HEK293T (cell line): ENCODE results near the gene ADNP.

Experiments
- ARNT ChIP-seq: fragments of 450-650 bp; IDR thresholded peaks from 2 replicates; pipeline ENCODE4 v1.6.1; 2017; ENCODE audit warnings: mild to moderate bottlenecking
- BHLHE40 ChIP-seq: fragments of 450-650 bp; IDR thresholded peaks from 2 replicates; pipeline ENCODE4 v1.6.1; 2016; ENCODE audit warnings: mild to moderate bottlenecking, moderate library complexity, borderline replicate concordance
- CTBP1 ChIP-seq: fragments of 450-650 bp; IDR thresholded peaks from 2 replicates; pipeline ENCODE4 v1.6.1; 2016; ENCODE audit warnings: borderline replicate concordance
- ELF4 ChIP-seq: fragments of 450-650 bp; IDR thresholded peaks from 2 replicates; pipeline ENCODE4 v1.6.1; 2017; ENCODE audit warnings: antibody characterized with exemption
- FOXA1 ChIP-seq: fragments of 450-650 bp; IDR thresholded peaks from 2 replicates; pipeline ENCODE4 v1.6.1; 2016; ENCODE audit warnings: mild to moderate bottlenecking
- FOXK2 ChIP-seq: fragments of 450-650 bp; IDR thresholded peaks from 2 replicates; pipeline ENCODE4 v1.6.1; 2016; ENCODE audit warnings: mild to moderate bottlenecking
- FOXM1 ChIP-seq: fragments of 450-650 bp; IDR thresholded peaks from 2 replicates; pipeline ENCODE4 v1.6.1; 2017; ENCODE audit warnings: mild to moderate bottlenecking, borderline replicate concordance
- HDGF ChIP-seq: fragments of 450-650 bp; IDR thresholded peaks from 2 replicates; pipeline ENCODE4 v1.6.1; 2017; ENCODE audit warnings: antibody characterized with exemption, borderline replicate concordance
- NFRKB ChIP-seq: fragments of 450-650 bp; IDR thresholded peaks from 2 replicates; pipeline ENCODE4 v1.6.1; 2016; ENCODE audit warnings: mild to moderate bottlenecking, moderate library complexity
- PKNOX1 ChIP-seq: fragments of 450-650 bp; IDR thresholded peaks from 2 replicates; pipeline ENCODE4 v1.6.1; 2016
- SP1 ChIP-seq: fragments of 450-650 bp; IDR thresholded peaks from 2 replicates; pipeline ENCODE4 v1.6.1; 2017
- SUZ12 ChIP-seq: fragments of 450-650 bp; IDR thresholded peaks from 2 replicates; pipeline ENCODE4 v1.6.1; 2016; ENCODE audit warnings: mild to moderate bottlenecking
- TARDBP ChIP-seq: fragments of 450-650 bp; IDR thresholded peaks from 2 replicates; pipeline ENCODE4 v1.6.1; 2016
- ZNF384 ChIP-seq: fragments of 450-650 bp; IDR thresholded peaks from 2 replicates; pipeline ENCODE4 v1.6.1; 2016

- no peak for TF ChIP-seq SUZ12
- no peak for TF ChIP-seq ZNF384
- TF ChIP-seq BHLHE40 = no peak
- TF ChIP-seq PKNOX1 = no peak
- no peak for TF ChIP-seq NFRKB
- TF ChIP-seq TARDBP = no peak
- no peak for TF ChIP-seq FOXA1
- no peak for TF ChIP-seq FOXK2
- TF ChIP-seq SP1 = no peak
- no peak for TF ChIP-seq ELF4
- no peak for TF ChIP-seq HDGF
- TF ChIP-seq ARNT = no peak
- TF ChIP-seq FOXM1 = no peak
- no peak for TF ChIP-seq CTBP1
Measured at GRCh38 chr20:50887576-50887975, 43.7 kb downstream of the ADNP start.
